ENCODE results near the gene ITGA1.

DNA sequence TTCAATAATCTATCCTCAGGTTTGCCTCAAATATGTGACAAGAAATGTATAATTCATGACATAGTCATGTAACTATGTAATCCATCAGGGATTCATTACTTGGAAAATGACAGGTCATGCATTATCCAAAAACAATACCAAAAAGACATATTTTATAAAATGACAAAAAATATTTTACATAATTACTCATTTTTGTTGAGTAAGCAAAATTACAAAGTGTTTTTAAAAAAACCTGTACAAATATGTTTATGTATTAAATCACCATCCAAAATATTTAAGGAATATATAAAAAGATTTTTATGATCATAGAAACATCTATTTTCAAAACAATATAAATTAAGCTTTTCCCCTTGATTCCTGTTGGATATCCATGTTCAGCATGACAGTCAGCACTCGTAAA, 164.8 kb downstream of the ITGA1 start:
- TF ChIP-seq, protein P1, sequence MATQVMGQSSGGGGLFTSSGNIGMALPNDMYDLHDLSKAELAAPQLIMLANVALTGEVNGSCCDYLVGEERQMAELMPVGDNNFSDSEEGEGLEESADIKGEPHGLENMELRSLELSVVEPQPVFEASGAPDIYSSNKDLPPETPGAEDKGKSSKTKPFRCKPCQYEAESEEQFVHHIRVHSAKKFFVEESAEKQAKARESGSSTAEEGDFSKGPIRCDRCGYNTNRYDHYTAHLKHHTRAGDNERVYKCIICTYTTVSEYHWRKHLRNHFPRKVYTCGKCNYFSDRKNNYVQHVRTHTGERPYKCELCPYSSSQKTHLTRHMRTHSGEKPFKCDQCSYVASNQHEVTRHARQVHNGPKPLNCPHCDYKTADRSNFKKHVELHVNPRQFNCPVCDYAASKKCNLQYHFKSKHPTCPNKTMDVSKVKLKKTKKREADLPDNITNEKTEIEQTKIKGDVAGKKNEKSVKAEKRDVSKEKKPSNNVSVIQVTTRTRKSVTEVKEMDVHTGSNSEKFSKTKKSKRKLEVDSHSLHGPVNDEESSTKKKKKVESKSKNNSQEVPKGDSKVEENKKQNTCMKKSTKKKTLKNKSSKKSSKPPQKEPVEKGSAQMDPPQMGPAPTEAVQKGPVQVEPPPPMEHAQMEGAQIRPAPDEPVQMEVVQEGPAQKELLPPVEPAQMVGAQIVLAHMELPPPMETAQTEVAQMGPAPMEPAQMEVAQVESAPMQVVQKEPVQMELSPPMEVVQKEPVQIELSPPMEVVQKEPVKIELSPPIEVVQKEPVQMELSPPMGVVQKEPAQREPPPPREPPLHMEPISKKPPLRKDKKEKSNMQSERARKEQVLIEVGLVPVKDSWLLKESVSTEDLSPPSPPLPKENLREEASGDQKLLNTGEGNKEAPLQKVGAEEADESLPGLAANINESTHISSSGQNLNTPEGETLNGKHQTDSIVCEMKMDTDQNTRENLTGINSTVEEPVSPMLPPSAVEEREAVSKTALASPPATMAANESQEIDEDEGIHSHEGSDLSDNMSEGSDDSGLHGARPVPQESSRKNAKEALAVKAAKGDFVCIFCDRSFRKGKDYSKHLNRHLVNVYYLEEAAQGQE (tag by site-specific recombination; IDR thresholded peaks at IDR 0.05), result no peak
- no peak for TF ChIP-seq CTCF (tag by site-specific recombination; IDR thresholded peaks at IDR 0.05)
- TF ChIP-seq ZBTB44 (tag by site-specific recombination; IDR thresholded peaks at IDR 0.05), result no peak
- no peak for TF ChIP-seq ZNF416 (tag by site-specific recombination; IDR thresholded peaks at IDR 0.05)
- TF ChIP-seq KLF9 (tag by site-specific recombination; IDR thresholded peaks at IDR 0.05; ENCODE audit: low read depth), result no peak
- TF ChIP-seq ZXDB (tag by site-specific recombination; IDR thresholded peaks at IDR 0.05), result no peak
- TF ChIP-seq, protein P2, sequence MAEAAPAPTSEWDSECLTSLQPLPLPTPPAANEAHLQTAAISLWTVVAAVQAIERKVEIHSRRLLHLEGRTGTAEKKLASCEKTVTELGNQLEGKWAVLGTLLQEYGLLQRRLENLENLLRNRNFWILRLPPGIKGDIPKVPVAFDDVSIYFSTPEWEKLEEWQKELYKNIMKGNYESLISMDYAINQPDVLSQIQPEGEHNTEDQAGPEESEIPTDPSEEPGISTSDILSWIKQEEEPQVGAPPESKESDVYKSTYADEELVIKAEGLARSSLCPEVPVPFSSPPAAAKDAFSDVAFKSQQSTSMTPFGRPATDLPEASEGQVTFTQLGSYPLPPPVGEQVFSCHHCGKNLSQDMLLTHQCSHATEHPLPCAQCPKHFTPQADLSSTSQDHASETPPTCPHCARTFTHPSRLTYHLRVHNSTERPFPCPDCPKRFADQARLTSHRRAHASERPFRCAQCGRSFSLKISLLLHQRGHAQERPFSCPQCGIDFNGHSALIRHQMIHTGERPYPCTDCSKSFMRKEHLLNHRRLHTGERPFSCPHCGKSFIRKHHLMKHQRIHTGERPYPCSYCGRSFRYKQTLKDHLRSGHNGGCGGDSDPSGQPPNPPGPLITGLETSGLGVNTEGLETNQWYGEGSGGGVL (tag by site-specific recombination; IDR thresholded peaks at IDR 0.05), result no peak
- no peak for TF ChIP-seq ZNF791 (tag by site-specific recombination; IDR thresholded peaks at IDR 0.05)
- TF ChIP-seq, protein P3, sequence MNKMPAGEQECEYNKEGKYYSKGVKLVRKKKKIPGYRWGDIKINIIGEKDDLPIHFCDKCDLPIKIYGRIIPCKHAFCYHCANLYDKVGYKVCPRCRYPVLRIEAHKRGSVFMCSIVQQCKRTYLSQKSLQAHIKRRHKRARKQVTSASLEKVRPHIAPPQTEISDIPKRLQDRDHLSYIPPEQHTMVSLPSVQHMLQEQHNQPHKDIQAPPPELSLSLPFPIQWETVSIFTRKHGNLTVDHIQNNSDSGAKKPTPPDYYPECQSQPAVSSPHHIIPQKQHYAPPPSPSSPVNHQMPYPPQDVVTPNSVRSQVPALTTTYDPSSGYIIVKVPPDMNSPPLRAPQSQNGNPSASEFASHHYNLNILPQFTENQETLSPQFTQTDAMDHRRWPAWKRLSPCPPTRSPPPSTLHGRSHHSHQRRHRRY (tag by site-specific recombination; IDR thresholded peaks at IDR 0.05), result no peak
- no peak for TF ChIP-seq ZBTB7A (tag by site-specific recombination; IDR thresholded peaks at IDR 0.05; ENCODE audit: low read depth)
- TF ChIP-seq REPIN1 (tag by site-specific recombination; IDR thresholded peaks at IDR 0.05; ENCODE audit: low read depth), result no peak
